Activated naive CD4-positive, alpha-beta T cell treated with anti-CD3 and anti-CD28 coated beads, Interleukin-2, amount 50 U/mL, for 72 hours (primary cell): ENCODE data around the gene ZNF136. TPM values are rescaled to one million over a fixed set of nuclear protein-coding genes. Genes with fewer than 3 reads are reported as not detected.

Experiments
- ATAC-seq, 2 donors: fragments of 150-1000 bp; cut with Tn5 transposase; 2 replicates each; pipeline ENCODE4 v1.10.0; 2021; ENCODE audit warnings: mild to moderate bottlenecking in 2 of 2, moderate library complexity in 2 of 2
- DNase-seq, 2 donors: peaks; one replicate each; pipeline ENCODE4 v3.0.0; 2021 to 2022; ENCODE audit warnings: low spot score in 2 of 2
- H3K27ac Mint-ChIP-seq, 2 donors: one replicate each; pipeline ENCODE4 v1.8.0; 2022; ENCODE audit warnings: mild to moderate bottlenecking in 2 of 2, mixed read lengths in 2 of 2
- H3K36me3 Mint-ChIP-seq, 2 donors: one replicate each; pipeline ENCODE4 v1.8.0; 2022; ENCODE audit warnings: mixed read lengths in 2 of 2
- H3K9me3 Mint-ChIP-seq, 2 donors: one replicate each; pipeline ENCODE4 v1.8.0; 2022; ENCODE audit warnings: mixed read lengths in 2 of 2
- total RNA-seq, 2 donors: library from RNA; stranded (reverse); gene quantifications; one replicate each; pipeline ENCODE4 v1.2.3, GENCODE V29; 2022

The ZNF136 gene
- total RNA-seq, result 10 to 100 TPM; 10.8 to 12.5 TPM

DNA sequence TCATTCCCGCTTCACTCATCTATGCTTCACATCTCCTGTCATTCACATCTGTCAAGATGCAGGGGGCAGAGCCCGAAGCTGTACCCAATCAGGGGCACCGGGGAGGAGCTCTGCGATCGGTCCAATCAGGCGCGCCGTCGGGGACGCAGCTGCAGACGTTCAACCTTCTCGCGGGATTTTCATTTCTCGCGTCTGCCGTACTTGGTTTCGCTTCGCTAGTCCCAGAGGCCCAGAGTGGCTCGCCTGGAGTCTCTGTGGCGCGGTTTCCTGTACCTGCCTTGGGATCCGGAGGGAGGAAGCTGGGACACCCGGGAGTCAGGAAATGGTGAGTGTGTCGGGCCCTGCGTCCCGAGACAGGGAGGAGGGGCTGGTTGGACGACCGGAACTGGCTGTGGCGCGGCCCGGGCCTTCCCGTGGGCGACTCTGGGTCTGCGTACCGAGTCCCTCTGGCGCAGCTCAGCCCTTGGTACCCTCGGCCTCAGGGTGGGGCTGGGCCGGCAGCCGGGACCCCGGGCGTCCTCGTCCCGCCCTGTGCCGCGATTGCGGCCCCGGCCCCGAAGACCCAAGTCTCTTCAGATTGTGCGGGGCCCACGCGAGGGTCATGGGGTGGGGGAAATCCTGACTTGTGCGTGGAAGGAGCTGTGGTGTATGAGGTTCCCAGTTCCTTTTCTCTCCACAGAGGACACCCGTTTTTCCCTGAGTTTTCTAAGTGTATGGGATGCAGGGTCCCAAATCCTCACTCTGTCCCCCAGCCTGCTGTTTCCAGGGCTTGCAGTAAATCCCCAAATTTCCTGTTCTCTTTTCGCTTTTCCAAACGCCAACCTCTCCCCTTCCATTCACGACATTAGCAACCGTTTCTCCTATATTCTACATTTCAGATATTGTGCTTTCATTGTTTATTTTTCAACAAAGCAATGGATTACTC lies at the start of gene ZNF136:
TSS of gene ZNF136 (plus strand) at position 215 of the 925 bp plus-strand sequence. CDS start at position 323, 108 bp downstream.
- peak; percentile 88 to 96 for DNase-seq
- H3K36me3 Mint-ChIP-seq, result peaks cover 7 to 24% of the 10 kb centered on the region in 2 donors
- ATAC-seq, result peak; percentile 99
- no peaks in the 10 kb centered on the region for H3K9me3 Mint-ChIP-seq
- peak within 1 kb of the TSS; percentile 84 to 99 for H3K27ac Mint-ChIP-seq

DNA sequence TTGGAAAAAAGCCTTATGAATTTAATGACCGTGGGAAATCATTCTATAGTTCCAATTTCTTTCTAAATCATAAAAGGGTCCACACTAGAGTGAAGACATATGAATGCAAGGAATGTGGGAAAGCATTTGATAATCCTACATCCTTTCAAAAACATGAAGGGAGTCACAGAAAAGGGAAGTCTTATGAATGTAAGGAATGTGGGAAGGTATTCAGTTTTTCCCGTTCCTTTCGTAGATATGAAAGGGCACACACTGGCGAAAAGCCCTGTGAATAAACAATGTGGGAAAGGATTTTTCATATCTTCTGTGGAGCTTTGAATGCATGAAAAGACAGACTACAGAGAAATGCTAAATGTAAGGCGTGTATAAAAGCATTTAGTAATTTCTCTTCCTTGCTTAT lies 49.8 kb upstream of the ZNF136 start:
- peaks cover 15 to 25% of the 10 kb centered on the region in 2 donors for H3K9me3 Mint-ChIP-seq
- H3K27ac Mint-ChIP-seq, result peak overlapping the region in 1 of 2 donors; percentile 81
- no peak for DNase-seq
- H3K36me3 Mint-ChIP-seq, result peaks cover 43 to 45% of the 10 kb centered on the region in 2 donors
- ATAC-seq, result no peak

DNA sequence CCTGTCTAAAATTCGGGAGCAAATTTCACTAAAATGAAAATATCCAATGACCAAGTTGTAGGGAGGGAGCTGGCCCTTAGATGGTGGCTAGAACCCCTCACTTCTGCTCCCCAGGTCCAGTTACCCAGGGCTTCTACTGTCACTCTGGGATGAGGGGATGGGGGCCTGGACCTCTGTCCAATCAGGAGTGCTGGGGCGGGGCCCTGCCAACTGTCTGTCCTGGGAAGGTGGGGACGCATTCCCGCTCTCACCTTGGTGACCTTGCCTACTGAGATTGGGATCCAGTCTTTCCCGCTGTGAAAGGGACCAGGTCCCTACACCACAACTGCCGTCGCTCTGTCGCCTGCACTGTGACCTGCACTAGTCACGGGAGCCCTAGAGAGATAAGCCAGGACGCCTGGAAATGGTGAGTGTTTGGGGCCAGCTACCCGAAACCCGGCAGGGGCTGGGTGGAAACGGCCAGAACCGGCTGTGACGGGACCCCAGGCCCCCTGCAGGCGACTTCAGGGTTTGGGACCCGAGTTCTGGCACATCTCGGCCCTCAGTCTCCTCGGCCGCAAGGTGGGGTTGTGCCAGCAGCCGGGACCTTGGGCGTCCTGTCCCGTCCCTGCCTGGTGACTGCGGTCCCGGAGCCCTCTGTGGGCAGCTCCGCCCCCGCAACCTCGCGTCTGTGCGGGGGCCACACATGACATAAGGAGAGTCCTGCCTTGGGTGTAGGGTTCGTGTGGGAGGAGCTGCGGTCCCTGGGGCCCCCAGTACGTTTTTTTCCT lies 45.5 kb upstream of the ZNF136 start:
- H3K27ac Mint-ChIP-seq, result no peak overlapping the region
- ATAC-seq, result no peak
- peaks cover 8 to 15% of the 10 kb centered on the region in 2 donors for H3K9me3 Mint-ChIP-seq
- DNase-seq, result no peak
- H3K36me3 Mint-ChIP-seq, result peaks cover 13 to 19% of the 10 kb centered on the region in 2 donors

DNA sequence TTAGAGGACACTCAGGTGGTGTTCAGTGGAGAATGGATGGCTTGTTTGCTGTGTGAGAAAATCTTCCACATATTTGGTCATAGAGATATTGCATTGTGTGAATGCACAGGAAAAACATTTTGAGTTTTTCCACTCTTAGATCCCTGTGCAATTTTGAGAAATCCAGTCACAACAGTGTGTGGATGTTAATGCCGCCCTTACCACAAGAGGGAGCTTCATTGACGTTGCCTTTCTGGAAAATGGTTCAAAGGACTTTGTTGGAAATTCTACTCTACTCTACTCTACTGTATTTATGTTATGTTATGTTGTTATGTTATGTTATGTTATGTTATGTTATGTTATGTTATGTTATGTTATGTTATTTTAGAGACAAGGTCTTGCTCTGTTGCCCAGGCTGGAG lies 36.2 kb upstream of the ZNF136 start:
- Mint-ChIP-seq H3K36me3 (peaks cover 9 to 22% of the 10 kb centered on the region in 2 donors), H3K9me3 (peaks cover 8 to 9% of the 10 kb centered on the region in 2 donors), H3K27ac (no peak overlapping the region)
- ATAC-seq, result peak in 1 of 2 donors; percentile 39
- no peak for DNase-seq

DNA sequence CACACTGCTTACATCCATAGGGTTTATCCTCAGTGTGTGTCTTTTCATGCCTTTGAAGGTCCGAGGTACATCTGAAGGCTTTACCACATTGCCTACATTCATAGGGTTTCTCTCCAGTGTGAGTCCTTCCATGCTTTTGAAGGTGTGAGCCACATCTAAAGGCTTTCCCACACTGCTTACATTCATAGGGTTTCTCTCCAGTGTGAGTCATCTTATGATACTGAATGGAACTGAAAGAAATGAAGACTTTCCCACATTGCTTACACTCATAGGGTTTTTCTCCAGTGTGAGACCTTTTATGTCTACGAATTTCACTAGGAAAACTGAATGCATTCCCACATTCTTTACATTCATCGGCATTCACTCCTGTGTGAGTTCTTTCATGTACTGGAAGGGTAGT lies 29.8 kb upstream of the ZNF136 start:
- Mint-ChIP-seq H3K36me3 (peaks cover 41 to 72% of the 10 kb centered on the region in 2 donors), H3K9me3 (peaks cover 24 to 25% of the 10 kb centered on the region in 2 donors), H3K27ac (no peak overlapping the region)
- ATAC-seq (peak in 1 of 2 donors; percentile 75), DNase-seq (no peak)

DNA sequence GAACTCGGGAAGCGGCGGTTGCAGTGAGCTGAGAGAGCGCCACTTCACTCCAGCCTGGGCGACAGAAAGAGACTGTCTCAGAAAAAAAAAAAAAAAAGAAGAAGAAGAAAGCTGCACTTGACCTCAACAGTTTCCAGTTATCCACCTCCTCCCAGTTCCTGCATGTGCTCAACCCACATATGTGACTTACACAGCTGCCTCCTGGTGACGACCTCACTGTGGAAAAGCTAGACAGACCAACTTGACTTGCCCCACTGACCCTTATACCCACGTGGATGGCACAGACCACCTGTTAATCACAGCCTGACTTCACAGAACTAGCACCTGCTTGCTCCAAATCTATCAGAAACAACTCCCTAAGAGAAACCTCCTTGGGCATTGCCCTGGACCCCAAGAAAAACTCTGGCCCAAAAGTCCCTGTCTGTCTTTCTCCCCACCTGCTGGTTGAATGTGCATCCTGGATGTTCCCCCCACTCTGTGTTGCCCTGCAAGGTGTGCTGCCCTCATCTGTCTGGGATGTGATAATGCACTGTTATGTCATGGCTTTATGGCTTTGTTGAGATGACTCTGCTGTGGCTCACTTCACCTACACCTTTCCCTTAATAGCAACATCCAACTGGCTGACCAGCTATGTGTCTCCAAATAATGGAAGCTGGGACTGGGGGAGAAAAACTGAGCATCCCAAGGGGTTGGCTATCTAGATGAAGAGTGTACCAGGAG lies 25.5 kb upstream of the ZNF136 start:
- no peak for DNase-seq
- ATAC-seq, result no peak
- H3K9me3 Mint-ChIP-seq, result peaks cover 9 to 15% of the 10 kb centered on the region in 2 donors
- peaks cover 25 to 48% of the 10 kb centered on the region in 2 donors for H3K36me3 Mint-ChIP-seq
- peak overlapping the region in 1 of 2 donors; percentile 64 for H3K27ac Mint-ChIP-seq

DNA sequence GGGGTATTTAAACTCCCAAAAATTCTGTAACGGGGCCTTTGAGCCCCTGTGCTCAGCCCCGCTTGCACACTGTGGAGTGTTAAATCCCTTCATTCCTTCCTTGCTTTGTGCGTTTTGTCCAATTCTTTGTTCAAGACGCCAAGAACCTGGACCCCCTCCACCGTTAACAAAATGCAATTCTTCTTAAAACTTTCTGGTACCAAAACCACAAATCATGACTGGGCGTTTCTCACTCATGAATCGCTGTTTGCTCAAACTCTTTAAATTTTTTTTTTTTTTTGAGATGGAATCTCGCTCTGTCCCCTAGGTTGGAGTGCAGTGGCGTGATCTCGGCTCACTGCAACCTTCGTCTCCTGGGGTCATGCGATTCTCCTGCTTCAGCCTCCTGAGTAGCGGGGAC lies 23.6 kb upstream of the ZNF136 start:
- no peak for ATAC-seq
- H3K9me3 Mint-ChIP-seq, result peaks cover 0 to 7% of the 10 kb centered on the region in 2 donors
- H3K36me3 Mint-ChIP-seq, result peaks cover 8 to 29% of the 10 kb centered on the region in 2 donors
- peak overlapping the region in 1 of 2 donors; percentile 83 for H3K27ac Mint-ChIP-seq
- no peak for DNase-seq

DNA sequence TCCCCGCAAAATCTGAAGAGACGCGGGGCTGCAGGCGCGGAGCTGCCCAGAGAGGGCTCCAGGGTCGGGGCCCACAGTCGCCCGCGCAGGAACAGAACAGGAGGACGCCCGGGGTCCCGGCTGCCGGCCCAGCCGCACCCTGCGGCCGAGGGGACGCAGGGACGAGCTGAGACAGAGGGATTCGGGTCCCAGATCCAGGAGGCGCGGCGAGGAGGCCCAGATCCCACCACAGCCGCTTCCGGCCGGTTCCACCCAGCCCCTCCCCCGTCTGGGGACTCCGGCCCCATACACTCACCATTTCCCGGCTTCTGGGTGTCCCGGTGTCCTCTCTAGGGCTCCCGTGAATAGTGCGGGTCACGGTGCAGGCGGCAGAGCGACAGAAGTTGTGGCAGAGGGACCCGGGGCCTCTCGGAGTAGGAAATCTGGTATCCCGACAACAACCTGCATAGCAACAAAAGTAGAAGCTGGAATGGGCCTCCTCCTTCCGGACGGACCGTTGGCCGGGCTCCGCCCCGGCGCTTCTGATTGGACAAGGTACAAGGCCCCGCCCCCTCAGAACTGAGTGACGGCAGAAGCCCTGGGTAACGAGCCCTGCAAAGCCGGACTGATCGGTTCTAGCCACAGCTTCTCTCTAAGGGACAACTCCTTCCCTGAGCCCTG lies 22.9 kb upstream of the ZNF136 start, which contains the start of gene ZNF20:
TSS of gene ZNF20 (minus strand) at position 466 of the 660 bp plus-strand sequence. CDS start at position 298, 168 bp downstream.
- ATAC-seq, result peak; percentile 92 to 96
- peaks cover 0 to 7% of the 10 kb centered on the region in 2 donors for H3K9me3 Mint-ChIP-seq

DNA sequence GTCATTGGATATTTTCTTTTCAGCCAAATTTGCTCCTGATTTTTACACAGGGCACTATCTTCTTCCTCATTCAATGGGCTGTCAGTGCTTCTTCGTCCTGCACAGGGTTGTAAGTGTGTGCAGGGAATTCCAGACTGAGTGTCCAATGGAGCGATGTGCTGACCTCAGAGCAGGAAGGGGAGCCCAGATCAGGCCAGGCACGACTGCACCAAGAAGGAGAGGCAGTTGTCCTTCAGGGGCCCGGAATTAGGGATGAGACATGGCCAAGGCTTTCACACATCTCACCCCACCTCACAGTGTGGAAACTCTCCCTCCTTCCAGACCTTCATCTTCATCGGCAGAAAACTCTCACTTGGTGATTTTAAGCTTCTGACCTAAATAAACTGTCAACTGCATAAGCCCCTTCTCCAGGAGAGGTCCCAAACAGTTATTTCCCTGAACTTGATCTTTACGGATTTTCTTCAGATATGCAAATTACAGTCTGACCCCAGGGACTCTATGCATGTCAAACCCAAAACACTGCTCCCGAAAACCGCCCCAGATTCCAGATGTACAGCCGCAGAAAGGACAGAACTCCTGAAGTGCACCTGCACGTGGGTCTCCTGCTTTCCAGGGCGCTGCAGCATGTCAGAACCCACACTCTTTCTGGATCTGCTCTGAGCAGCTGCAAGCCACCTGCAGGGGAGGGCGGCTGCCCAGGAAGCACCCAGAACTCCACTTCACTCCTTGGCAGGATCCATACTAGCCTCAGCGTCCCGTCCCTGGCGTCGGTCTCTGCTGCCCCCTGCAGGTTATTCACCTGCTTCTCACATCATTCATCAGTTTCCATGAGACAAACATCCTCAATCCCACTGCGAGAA lies 22.1 kb upstream of the ZNF136 start:
- ATAC-seq (peak; percentile 65 to 80), DNase-seq (peak; percentile 80 to 84)
- Mint-ChIP-seq H3K36me3 (peaks cover 16 to 25% of the 10 kb centered on the region in 2 donors), H3K27ac (peak overlapping the region in 1 of 2 donors; percentile 83), H3K9me3 (peaks cover 7 to 15% of the 10 kb centered on the region in 2 donors)

More for the DNA sequence above, 22.9 kb upstream of the ZNF136 start, which contains the start of gene ZNF20:
- DNase-seq, result peak; percentile 91 to 92
- Mint-ChIP-seq H3K27ac (peak within 1 kb of the TSS; percentile 83 to 86), H3K36me3 (peaks cover 9 to 25% of the 10 kb centered on the region in 2 donors)

DNA sequence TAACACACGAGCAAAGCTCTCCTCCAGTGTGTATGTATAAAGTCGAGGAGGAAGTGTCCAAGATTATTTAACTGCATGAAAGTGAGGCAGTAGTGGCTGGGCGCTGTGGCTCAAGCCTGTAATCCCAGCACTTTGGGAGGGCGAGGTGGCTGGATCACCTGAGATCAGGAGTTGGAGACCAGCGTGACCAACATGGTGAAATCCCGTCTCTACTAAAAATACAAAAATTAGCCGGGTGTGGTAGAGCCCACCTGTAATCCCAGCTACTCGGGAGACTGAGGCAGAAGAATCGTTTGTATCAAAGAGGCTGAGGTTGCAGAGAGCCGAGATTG lies 21.5 kb upstream of the ZNF136 start:
- H3K9me3 Mint-ChIP-seq, result peaks cover 9 to 20% of the 10 kb centered on the region in 2 donors
- DNase-seq (no peak), ATAC-seq (no peak)
- H3K36me3 Mint-ChIP-seq, result peaks cover 22 to 30% of the 10 kb centered on the region in 2 donors
- H3K27ac Mint-ChIP-seq, result no peak overlapping the region

DNA sequence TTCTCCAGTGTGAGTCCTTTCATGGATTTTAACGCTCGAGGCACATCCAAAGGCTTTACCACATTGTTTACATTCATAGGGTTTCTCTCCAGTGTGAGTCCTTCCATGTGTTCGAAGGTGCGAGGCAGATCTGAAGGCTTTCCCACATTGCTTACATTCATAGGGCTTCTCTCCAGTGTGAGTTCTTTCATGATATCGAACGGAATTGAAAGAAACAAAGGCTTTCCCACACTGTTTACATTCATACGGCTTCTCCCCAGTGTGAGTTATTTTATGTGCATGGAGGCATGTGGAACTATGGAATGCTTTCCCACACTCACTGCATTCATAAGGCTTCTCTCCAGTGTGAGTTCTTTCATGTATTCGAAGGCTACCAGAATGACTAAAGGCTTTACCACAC lies 17.5 kb upstream of the ZNF136 start:
- no peak for ATAC-seq
- DNase-seq, result no peak
- H3K9me3 Mint-ChIP-seq, result peaks cover 16 to 19% of the 10 kb centered on the region in 2 donors
- H3K36me3 Mint-ChIP-seq, result peaks cover 24 to 40% of the 10 kb centered on the region in 2 donors
- H3K27ac Mint-ChIP-seq, result no peak overlapping the region

DNA sequence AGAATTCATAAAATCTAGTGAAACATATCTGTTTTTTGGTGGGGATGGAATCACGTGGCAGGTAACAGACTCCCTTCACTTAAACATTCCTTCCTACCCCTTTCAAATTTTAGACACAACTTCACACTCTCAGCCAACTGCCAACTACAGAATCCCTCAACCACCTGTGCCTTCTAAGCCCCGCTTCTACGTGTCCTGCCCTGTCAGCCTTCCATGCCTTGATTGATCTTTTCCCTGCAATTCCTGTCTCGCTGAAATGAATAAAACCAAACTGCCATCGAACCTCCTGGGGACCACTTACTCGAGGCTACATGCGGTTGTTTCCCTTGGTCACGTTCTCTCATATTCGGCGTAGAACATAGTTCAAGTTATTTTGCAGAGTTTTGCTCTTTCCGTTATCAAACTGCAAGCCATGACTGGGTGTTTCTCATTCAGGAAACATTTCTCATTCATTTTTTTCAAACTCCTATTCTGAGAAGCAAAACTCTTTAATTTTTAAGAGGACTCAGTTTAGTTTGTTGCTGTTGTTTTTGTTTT lies 7.5 kb upstream of the ZNF136 start:
- no peak for ATAC-seq
- no peak for DNase-seq
- no peak overlapping the region for H3K27ac Mint-ChIP-seq
- peaks cover 6 to 22% of the 10 kb centered on the region in 2 donors for H3K36me3 Mint-ChIP-seq
- H3K9me3 Mint-ChIP-seq, result no peaks in the 10 kb centered on the region

DNA sequence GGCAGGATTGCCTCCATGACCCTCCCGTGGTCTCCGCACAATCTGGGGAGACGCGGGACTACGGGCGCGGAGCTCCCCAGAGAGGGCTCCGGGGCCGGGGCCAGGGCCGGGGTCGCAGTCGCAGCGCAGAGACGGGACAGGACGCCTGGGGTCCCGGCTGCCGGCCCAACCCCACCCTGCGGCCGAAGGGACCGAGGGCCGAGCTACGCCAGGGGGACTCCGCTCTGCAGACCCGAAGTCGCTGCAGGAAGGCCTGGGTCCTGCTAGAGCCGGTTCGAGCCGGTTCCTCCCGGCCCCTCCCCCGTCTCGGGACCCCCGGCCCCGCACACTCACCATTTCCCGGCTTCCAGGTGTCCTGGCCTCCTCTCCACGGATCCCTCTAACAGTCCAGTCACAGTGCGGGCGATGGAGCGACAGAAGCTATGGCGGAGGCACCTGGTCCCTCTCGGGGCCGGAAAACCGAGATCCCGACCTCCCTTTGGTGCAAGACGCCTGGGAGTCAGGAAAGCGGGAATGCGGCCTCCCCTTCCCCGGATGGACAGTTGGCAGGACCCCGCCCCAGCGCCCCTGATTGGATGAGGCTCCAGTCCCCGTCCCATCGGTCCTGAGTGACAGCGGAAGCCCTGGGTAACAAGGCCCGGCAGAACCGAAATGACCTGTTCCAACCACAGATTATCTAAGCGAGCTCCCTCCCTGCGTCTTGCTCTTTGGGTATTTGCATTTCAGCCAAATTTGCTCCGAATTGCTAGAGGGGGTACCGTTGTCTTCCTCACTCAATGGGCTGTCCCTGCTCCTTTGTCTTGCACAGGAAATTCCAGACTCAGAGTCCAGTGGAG lies 6.5 kb upstream of the ZNF136 start, which contains the start of gene ZNF625:
TSS of gene ZNF625 (minus strand) at position 512 of the 836 bp plus-strand sequence. CDS start at position 336, 176 bp downstream.
- Mint-ChIP-seq H3K27ac (peak within 1 kb of the TSS; percentile 33 to 86), H3K36me3 (peaks cover 6 to 17% of the 10 kb centered on the region in 2 donors), H3K9me3 (no peaks in the 10 kb centered on the region)
- peak; percentile 89 to 99 for ATAC-seq
- DNase-seq, result peak; percentile 42 to 75
